22Rv1 (cell line): Measurements from ENCODE around the gene IFIT1B.
"Not testable (repeated sequence)": the region's sequence is repeated elsewhere in the genome, so short reads cannot be mapped to it uniquely, and the experiment has no call there.

ENCODE experiments used
- H3K27ac ChIP-seq: fragments of 450-650 bp; 2 replicates; pipeline ENCODE4 v1.5.1; 2017
- ZFX ChIP-seq: fragments of 450-650 bp; IDR thresholded peaks from 2 replicates; pipeline ENCODE4 v1.6.1; 2017; ENCODE audit warnings: antibody characterized with exemption, borderline replicate concordance
- TF ChIP-seq, protein P1 (sequence below): fragments of 450-650 bp; IDR thresholded peaks from 2 replicates; pipeline ENCODE4 v1.5.1; 2017; ENCODE audit warnings: mild to moderate bottlenecking

Gene IFIT1B

DNA sequence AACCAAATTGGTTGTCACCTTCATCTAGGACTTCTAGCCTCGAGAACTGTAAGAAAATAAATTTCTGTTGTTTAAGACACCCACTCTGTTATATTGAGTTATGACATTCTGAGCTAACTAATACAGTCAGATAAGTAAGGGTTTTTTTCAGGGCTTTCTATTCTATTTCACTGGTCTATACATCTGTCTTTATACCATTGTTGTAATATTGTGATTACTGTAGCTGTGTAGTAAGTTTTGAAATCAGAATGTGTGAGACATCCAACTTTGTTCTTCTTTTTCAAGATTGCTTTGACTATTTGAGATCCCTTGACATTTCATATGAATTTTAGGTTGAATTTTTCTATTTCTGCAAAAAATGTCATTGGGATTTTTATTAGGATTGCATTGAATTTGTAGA is 22.1 kb downstream of the IFIT1B start:
- no peak for TF ChIP-seq ZFX
- TF ChIP-seq, protein P1, sequence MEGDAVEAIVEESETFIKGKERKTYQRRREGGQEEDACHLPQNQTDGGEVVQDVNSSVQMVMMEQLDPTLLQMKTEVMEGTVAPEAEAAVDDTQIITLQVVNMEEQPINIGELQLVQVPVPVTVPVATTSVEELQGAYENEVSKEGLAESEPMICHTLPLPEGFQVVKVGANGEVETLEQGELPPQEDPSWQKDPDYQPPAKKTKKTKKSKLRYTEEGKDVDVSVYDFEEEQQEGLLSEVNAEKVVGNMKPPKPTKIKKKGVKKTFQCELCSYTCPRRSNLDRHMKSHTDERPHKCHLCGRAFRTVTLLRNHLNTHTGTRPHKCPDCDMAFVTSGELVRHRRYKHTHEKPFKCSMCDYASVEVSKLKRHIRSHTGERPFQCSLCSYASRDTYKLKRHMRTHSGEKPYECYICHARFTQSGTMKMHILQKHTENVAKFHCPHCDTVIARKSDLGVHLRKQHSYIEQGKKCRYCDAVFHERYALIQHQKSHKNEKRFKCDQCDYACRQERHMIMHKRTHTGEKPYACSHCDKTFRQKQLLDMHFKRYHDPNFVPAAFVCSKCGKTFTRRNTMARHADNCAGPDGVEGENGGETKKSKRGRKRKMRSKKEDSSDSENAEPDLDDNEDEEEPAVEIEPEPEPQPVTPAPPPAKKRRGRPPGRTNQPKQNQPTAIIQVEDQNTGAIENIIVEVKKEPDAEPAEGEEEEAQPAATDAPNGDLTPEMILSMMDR = no peak
- no peak overlapping the region for H3K27ac ChIP-seq

DNA sequence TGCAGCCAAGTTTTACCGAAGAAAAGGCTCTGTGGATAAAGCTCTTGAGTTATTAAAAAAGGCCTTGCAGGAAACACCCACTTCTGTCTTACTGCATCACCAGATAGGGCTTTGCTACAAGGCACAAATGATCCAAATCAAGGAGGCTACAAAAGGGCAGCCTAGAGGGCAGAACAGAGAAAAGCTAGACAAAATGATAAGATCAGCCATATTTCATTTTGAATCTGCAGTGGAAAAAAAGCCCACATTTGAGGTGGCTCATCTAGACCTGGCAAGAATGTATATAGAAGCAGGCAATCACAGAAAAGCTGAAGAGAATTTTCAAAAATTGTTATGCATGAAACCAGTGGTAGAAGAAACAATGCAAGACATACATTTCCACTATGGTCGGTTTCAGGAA is 25.2 kb downstream of the IFIT1B start:
- TF ChIP-seq ZFX = no peak
- TF ChIP-seq, protein P1 = no peak
- H3K27ac ChIP-seq = no peak overlapping the region

DNA sequence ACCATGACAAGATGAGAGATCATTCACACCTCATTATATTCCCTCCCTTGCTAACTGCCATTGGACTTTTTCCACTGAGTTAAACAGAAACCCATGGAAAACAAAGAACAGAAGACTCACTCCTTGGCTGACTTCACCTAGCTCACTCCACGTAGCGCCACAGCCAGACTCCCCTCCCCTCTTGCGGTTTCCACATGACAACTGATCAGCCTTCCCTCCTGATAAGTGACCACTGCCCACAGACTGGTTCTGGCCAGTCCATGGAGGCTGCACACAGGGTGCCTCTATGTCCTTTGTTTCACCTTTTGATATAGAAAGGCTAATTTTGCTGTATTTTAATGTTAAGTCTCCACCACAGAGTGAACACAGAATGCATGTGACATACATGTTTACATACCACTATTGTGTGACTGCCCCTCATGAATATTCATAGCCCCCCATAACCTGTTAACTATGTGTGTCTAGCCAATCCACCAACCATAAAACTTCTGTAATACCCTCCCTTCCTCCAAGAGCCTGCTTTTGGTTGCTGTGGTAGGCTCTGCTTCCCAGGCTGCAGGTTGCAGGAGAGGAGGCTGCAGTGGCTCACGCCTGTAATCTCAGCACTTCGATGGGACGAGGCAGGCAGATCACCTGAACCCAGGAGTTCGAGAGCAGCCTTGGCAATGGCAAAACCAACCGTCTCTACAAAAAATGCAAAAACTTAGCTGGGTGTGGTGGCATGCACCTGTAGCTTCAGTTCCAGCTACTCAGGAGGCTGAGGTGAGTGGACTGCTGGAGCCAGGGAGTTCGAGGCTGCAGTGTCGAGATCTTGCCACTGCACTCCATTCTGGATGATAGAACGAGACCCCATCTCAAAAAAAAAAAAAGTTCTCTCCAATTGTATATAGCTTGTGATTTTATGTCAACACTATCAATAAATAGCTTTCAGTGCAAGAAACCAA is 26.5 kb downstream of the IFIT1B start:
- H3K27ac ChIP-seq = no peak overlapping the region
- TF ChIP-seq, protein P1 = no peak
- TF ChIP-seq ZFX = no peak

DNA sequence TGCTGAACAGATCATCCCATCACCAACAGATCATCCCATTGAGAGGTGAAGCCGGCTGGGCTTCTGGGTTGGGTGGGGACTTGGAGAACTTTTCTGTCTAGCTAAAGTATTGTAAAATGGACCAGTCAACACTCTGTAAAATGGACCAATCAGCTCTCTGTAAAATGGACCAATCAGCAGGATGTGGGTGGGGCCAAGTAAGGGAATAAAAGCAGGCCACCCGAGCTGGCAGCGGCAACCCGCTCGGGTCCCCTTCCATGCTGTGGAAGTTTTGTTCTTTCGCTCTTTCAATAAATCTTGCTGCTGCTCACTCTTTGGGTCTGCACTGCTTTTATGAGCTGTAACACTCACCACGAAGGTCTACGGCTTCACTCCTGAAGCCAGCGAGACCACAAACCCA is 28.3 kb downstream of the IFIT1B start:
- not testable (repeated sequence) for H3K27ac ChIP-seq

DNA sequence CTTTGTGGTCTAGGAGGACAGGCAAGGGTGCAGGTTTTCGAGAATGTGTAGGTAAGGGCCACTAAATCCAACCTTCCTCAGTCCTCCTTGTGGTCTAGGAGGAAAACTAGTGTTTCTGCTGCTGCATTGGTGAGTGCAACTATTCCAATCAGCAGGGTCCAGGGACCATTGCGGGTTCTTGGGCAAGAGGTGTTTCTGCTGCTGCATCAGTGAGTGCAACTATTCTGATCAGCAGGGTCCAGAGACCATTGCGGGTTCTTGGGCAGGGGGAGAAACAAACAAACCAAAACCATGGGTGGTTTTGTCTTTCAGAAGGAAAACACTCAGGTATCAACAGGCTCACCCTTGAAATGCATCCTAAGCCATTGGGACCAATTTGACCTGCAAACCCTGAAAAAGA is 29.9 kb downstream of the IFIT1B start:
- not testable (repeated sequence) for H3K27ac ChIP-seq

DNA sequence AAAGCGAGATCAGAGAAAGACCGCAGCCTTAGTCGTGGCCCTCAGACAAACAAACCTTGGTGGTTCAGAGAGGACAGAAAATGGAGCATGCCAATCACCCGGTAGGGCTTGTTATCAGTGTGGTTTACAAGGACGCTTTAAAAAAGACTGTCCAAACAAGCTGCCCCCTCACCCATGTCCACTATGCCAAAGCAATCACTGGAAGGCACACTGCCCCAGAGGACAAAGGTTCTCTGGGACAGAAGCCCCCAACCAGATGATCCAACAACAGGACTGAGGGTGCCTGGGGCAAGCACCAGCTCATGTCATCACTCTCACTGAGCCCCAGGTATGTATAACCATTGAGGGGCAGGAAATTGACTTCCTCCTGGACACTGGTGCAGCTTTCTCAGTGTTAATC is 31.4 kb downstream of the IFIT1B start:
- not testable (repeated sequence) for H3K27ac ChIP-seq

DNA sequence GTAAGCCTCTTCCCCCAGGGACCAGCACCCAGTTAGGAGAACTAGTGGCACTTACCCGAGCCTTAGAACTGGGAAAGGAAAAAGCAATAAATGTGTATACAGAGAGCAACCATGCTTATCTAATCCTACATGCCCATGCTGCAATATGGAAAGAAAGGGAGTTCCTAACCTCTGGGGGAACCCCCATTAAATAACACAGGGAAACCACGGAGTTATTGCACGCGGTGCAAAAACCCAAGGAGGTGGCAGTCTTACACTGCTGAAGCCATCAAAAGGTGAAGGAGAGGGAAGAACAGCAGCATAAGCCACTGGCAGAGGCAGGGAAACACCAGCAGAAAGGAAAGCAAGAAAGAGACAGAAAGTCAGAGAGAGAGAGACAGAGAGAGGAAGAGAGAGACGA is 32.7 kb downstream of the IFIT1B start:
- H3K27ac ChIP-seq = not testable (repeated sequence)

DNA sequence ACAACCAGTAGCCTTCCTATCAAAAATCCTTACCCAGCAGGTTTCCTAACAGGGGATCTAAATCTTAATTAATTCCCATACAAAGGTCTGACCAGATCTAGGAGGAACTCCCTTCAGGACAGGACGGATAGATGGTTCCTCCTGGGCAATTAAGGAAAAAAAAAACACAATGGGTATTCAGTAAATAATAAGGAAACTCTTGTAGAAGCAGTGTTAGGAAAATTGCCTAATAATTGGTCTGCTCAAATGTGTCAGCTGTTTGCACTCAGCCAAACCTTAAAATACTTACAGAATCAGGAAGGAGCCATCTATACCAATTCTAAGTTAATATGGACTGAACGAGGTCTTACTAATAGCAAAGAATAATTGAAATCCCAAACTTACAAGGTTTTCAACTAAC is 33.3 kb downstream of the IFIT1B start:
- H3K27ac ChIP-seq = not testable (repeated sequence)

DNA sequence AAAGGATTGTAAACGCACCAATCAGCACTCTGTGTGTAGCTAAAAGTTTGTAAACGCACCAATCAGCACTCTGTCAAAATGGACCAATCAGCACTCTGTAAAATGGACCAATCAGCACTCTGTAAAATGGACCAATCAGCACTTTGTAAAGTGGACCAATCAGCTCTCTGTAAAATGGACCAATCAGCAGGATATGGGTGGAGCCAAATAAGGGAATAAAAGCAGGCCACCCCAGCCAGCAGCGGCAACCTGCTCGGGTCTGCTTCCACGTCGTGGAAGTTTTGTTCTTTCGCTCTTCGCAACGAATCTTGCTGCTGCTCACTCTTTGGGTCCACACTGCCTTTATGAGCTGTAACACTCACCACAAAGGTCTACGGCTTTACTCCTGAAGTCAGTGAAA is 34.4 kb downstream of the IFIT1B start:
- H3K27ac ChIP-seq = not testable (repeated sequence)

DNA sequence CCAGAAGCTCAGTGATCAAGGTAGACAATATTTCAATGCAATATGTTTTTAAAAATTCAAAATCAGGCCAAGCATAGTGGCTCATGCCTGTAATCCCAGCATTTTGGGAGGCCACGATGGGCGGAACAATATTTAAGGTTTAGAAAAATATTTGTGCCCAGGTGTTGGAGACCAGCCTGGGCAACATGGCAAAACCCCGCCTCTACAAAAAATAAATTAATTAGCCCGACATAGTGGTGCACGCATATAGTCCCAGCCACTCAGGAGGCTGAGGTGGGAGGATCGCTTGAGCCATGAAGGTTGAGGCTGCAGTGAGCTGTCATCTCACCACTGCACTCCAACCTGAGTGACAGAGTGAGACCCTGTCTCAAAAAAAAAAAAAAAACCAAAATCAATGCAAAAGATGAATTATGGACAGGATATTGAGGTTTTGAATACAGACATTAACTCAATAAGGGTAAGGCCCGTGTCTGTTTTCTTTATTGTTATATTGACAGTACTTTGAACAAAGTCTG is 35.6 kb downstream of the IFIT1B start:
- H3K27ac ChIP-seq = 0 out of 2 replicates have a peak overlapping the region, but pooled peaks have one; percentile 46

More for the DNA sequence above, 35.6 kb downstream of the IFIT1B start:
- no peak for TF ChIP-seq ZFX
- TF ChIP-seq, protein P1 = no peak
